HepG2 (cell line): ENCODE data around the gene SH3PXD2A. TPM values are rescaled to one million over a fixed set of nuclear protein-coding genes. Genes with fewer than 3 reads are reported as not detected.

Source experiments
- DMTF1 ChIP-seq: sonication (generic); formaldehyde crosslinking; IDR thresholded peaks from 2 replicates; pipeline ENCODE4 v1.4.0; 2020; ENCODE audit warnings: mild to moderate bottlenecking, missing genetic modification reagents
- KMT2A ChIP-seq: sonication (generic); formaldehyde crosslinking; IDR thresholded peaks from 2 replicates; pipeline ENCODE4 v1.4.0; 2020; ENCODE audit warnings: missing genetic modification reagents
- MAFK ChIP-seq, 2 experiments: IDR thresholded peaks in 1 of 2; conservative IDR thresholded peaks in 1 of 2; 2 replicates each; pipeline ENCODE4 v1.6.1; 2011; ENCODE audit warnings: improper control_type of control experiment in 2 of 2, low read length in 2 of 2
- MZF1 ChIP-seq: sonication (generic); formaldehyde crosslinking; IDR thresholded peaks from 2 replicates; pipeline ENCODE4 v1.8.1; 2023; ENCODE audit warnings: mild to moderate bottlenecking, missing genetic modification reagents, borderline replicate concordance
- NAIF1 ChIP-seq: sonication (generic); formaldehyde crosslinking; IDR thresholded peaks from 2 replicates; pipeline ENCODE4 v1.5.0; 2020; ENCODE audit warnings: mild to moderate bottlenecking, missing genetic modification reagents, borderline replicate concordance
- NFE2 ChIP-seq: sonication (generic); formaldehyde crosslinking; IDR thresholded peaks from 2 replicates; pipeline ENCODE4 v1.4.0; 2020; ENCODE audit warnings: missing genetic modification reagents
- NFE2L2 ChIP-seq: fragments of 150-350 bp; IDR thresholded peaks from 2 replicates; pipeline ENCODE4 v1.6.1; 2014; ENCODE audit warnings: low read length
- TCF7L2 ChIP-seq: IDR thresholded peaks from 2 replicates; pipeline ENCODE4 v1.6.1; 2011; ENCODE audit warnings: mild to moderate bottlenecking, low read depth, low read length, moderate library complexity
- TFE3 ChIP-seq: IDR thresholded peaks from 2 replicates; pipeline ENCODE4 v1.6.1; 2016
- ZNF503 ChIP-seq: sonication (generic); formaldehyde crosslinking; IDR thresholded peaks from 2 replicates; pipeline ENCODE4 v1.4.0; 2020; ENCODE audit warnings: missing genetic modification reagents
- ZNF629 ChIP-seq: sonication (generic); formaldehyde crosslinking; conservative IDR thresholded peaks from 2 replicates; pipeline ENCODE4 v1.5.0; 2020; ENCODE audit warnings: missing genetic modification reagents
- ZNF687 ChIP-seq: sonication (generic); formaldehyde crosslinking; IDR thresholded peaks from 2 replicates; pipeline ENCODE4 v1.5.1; 2020; ENCODE audit warnings: mild to moderate bottlenecking, missing genetic modification reagents, moderate library complexity
- ZNF766 ChIP-seq: sonication (generic); formaldehyde crosslinking; IDR thresholded peaks from 2 replicates; pipeline ENCODE4 v1.5.0; 2020; ENCODE audit warnings: missing genetic modification reagents, borderline replicate concordance
- polyA plus RNA-seq, 8 experiments: library from polyadenylated mRNA; depleted of rRNA in 3 of 8; stranded (reverse) in 7 of 8; unstranded in 1 of 8; fragments of >200 nt; fragmentation: Illumina TruSeq in 4 of 8; extraction: Trizol in 4 of 8; gene quantifications; 2 replicates each; pipeline versions ENCODE4 v1.2.1 to v1.2.3, GENCODE V29; 2011 to 2016; ENCODE audit warnings: low read depth in 4 of 8, missing spikeins in 1 of 8, mixed read lengths in 1 of 8; ENCODE audit not compliant: insufficient read depth in 1 of 8
- total RNA-seq, 5 experiments: library from RNA; depleted of rRNA; stranded (reverse); fragments of >200 nt; fragmentation: Illumina TruSeq; extraction: Trizol; gene quantifications; 2 replicates each; pipeline ENCODE4 v1.2.3, GENCODE V29; 2016; ENCODE audit warnings: low read depth in 1 of 5

Gene SH3PXD2A
- total and polyA plus RNA-seq, 2 of the 13 experiments (the other 11 are each of a cell fraction or from before 2014, with no cell fraction given), result 11.1 to 11.3 TPM

- TF ChIP-seq ZNF503 (CRISPR knock-in tag), result no peak
- TF ChIP-seq TFE3 (CRISPR knock-in tag), result no peak
- no peak for TF ChIP-seq ZNF766 (CRISPR knock-in tag)
- 0 out of 2 replicates have a peak, but pooled peaks have one; percentile 12 for TF ChIP-seq NFE2 (CRISPR knock-in tag)
- peak; percentile 63; the same call in 1 of the 2 replicates for TF ChIP-seq NFE2L2
- peak; percentile 76 to 91 for TF ChIP-seq MAFK (conservative IDR thresholded peaks at IDR 0.05 in 1 of 2, IDR thresholded peaks at IDR 0.05 in 1 of 2; ENCODE audit: low read length in 2 of 2)
- TF ChIP-seq TCF7L2, result no peak
- peak; percentile 76 for TF ChIP-seq ZNF629
- no peak for TF ChIP-seq KMT2A (CRISPR knock-in tag)
- 0 out of 2 replicates have a peak, but pooled peaks have one; percentile 20 for TF ChIP-seq ZNF687 (CRISPR knock-in tag)
- TF ChIP-seq NAIF1 (CRISPR knock-in tag), result no peak
- no peak for TF ChIP-seq DMTF1 (CRISPR knock-in tag)
- no peak for TF ChIP-seq MZF1
These were observed 97.7 kb downstream of the SH3PXD2A start (continued) for GRCh38 chr10:103757531-103758293.
